NCI-H128 (cell line): ENCODE measurements around the gene SOCS1.
"Not testable (repeated sequence)": the region's sequence is repeated elsewhere in the genome, so short reads cannot be mapped to it uniquely, and the experiment has no call there.

Experiments used
- DNase-seq: peaks from one replicate; lab custom pipeline; 2025; ENCODE audit not compliant: unreplicated experiment; lab: John Stamatoyannopoulos, UW

SOCS1 gene

DNA sequence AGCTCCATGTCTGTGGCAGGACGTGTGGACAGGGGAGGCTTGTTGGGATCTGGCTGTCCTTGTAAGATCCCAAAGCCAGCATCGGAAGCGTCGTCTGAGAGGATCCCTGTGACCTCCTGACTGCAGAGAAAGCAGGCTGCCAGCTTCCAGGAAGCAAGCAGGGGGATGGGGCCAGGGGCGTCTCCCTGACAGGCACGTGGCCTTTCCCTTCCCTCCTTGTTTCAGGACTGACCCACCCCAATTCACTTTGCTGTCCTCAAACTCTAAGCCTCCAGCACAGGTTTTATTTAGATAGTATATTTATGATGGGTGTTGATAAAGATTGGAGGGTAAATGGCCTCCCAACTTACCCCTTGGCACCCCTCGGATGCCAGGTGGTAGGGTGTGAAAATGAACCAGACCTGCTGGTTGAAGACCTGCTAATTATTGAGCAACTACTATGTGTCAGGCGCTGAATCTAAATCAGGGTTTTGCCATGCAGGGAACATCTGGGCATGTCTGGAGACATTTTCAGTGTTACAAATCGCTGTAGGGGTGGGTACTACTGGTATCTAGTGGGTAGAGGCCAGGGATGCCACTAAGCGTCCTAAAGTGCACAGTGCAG is 24.5 kb downstream of the SOCS1 start:
- no peak for DNase-seq

- no peak for DNase-seq
Measured at GRCh38 chr16:11229906-11230305, 26.1 kb downstream of the SOCS1 start.

GRCh38 chr16:11229432-11229831 is 26.6 kb downstream of the SOCS1 start:
- no peak for DNase-seq

GRCh38 chr16:11225677-11226549 is 30.1 kb downstream of the SOCS1 start:
- no peak for DNase-seq

- no peak for DNase-seq
Measured at GRCh38 chr16:11224894-11225676, 30.9 kb downstream of the SOCS1 start.

- no peak for DNase-seq
Measured at GRCh38 chr16:11224096-11224893, 31.7 kb downstream of the SOCS1 start.

DNA sequence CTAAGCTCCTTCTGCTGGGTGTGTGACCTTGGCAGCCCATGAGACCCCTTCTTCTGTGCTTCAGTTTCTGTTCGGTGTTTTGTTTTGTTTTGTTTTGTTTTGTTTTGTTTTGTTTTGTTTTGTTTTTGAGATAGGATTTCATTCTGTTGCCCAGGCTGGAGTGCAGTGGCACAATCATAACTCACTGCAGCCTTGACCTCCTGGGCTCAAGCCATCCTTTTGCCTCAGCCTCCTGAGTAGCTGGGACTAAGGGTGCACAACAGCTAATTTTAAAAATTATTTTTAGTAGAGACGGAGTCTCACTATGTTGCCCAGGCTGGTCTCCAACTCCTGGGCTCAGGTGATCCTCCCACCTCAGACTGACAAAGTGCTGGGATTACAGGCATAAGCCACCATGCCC is 35.5 kb downstream of the SOCS1 start:
- DNase-seq = not testable (repeated sequence)

DNA sequence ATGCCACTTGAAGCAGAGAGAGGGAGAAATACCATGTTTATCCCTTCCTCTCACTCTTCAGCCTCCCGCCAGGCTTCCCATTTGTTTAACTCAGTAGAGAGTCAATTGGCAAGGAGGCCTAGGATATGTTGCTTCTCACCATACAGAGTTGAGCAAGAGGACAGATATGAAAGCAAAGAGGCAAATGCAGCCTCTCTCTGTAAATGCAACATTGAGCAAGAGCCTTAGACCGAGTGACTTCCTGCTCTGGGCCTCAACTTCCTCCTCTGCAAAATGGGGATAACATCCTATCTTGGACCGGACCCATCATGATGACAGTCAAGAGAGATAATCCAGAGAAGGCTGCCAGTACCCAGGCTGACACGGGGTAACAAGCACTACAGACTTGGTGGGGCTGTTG is 36.8 kb downstream of the SOCS1 start:
- DNase-seq = no peak

DNA sequence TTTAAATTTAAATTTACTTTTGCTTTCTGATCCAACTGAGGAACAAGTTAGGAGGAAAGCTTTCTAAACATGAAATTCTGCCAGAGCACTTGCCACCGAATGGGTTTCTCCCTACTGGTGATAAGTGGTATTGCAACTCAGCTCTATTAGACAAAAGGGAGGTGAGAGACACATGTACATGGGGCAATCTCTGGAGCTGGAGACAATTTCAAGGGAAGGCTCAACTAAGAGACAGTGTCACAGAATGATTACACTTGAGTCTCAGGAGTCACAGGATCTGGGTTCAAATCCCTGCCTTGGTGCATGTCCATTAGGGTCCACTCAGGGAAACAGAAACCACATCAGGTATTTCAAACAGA is 37.4 kb downstream of the SOCS1 start:
- DNase-seq = no peak

- no peak for DNase-seq
Measured at GRCh38 chr16:11217651-11218603, 38.1 kb downstream of the SOCS1 start.

GRCh38 chr16:11215935-11216556 is 40.0 kb downstream of the SOCS1 start:
- DNase-seq = no peak

DNA sequence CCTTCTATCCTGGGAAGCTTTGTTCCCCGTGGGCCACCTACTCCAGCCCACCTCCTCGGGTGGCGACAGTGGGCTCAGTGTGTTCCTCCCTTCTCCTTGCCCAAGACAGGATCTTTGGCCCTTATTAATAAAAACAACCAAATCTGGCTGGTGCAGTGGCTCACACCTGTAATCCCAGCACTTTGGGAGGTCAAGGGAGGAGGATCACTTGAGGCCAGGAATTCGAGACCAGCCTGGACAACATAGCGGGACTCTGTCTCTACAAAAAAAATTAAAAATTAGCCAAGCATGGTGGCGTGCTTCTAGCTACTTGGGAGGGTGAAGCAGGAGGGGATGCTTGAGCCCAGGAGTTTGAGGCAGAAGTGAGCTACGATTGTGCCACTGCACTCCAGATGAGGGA is 42.2 kb downstream of the SOCS1 start:
- DNase-seq = no peak

DNA sequence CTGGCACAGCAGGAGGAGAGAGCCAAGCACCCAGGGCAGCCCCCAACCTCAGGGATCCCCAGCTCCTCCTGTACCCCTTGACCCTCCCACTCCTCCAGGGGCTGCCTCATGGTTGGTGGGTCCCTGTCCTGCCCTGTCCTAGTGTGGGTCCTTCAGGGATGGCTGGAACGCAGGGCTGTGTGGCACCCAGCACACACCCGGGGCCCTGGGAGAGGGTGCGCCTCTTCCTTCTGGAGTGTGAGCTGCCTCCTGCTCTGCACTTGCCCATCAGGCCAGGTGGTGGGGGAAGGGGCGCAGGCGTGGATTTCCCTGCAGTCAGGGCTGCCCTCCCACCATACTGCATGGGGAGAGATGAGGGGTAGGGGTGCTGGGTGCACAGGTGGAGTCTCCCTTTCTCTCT is 42.6 kb downstream of the SOCS1 start:
- DNase-seq = no peak

DNA sequence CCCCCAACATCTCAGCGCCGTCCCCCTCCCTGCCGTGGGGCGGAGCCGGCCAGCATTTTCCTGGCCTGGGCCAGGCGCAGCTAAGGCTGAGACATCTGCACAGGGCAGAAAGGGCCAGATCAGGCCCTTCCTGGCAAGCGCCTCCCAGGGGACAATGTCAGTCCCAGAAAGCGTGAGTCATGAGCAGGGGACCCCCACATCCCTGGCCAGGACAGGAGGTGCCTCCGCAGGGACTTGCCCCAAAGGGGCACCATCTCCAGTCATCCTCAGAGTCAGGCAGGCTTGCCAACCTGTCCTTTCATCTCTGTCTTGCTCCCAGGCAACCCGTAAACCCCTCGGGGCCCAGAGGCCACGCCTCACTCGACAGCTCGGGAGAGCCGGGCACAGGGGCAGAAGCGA is 43.2 kb downstream of the SOCS1 start:
- no peak for DNase-seq

GRCh38 chr16:11211977-11212797 is 43.8 kb downstream of the SOCS1 start:
- DNase-seq = no peak

GRCh38 chr16:11211061-11211976 is 44.7 kb downstream of the SOCS1 start:
- no peak for DNase-seq

DNA sequence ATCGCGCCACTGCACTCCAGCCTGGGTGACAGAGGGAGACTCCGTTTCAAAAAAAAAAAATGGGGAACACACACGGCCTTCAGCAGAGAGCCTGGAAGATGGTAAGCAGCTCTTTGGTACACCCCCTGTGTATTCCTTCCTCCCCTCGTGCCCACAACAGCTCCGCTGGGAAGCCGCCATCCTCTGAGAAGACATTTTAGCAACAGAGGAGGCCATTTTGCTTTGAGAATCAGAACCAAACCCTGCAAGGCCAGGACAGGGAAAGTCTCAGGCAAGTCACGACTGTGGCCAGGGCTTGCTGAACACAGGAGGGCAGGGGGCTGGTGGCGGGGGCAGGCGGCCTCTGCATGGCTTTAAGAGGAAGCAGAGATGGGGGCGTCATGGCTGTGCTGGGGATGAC is 45.7 kb downstream of the SOCS1 start:
- DNase-seq = no peak
